BE2C (cell line): ENCODE measurements around the gene ARF1. TPM values are rescaled to one million over a fixed set of nuclear protein-coding genes. Genes with fewer than 3 reads are reported as not detected.

ENCODE experiments used
- DNase-seq: peaks from one replicate; pipeline ENCODE4 v3.0.0-alpha.2; 2020
- H3K27me3 ChIP-seq: fragments of 250-450 bp; sonication (Bioruptor Pico); 2 replicates; pipeline ENCODE4 v1.5.1; 2020; ENCODE audit warnings: mild to moderate bottlenecking
- H3K36me3 ChIP-seq: fragments of 250-450 bp; sonication (Bioruptor Pico); 2 replicates; pipeline ENCODE4 v1.5.1; 2020; ENCODE audit warnings: mild to moderate bottlenecking
- H3K4me1 ChIP-seq: fragments of 250-450 bp; sonication (Bioruptor Pico); 2 replicates; pipeline ENCODE4 v1.5.1; 2020
- H3K4me3 ChIP-seq: 2 replicates; pipeline ENCODE4 v1.5.1; 2011; ENCODE audit warnings: low read depth, low read length
- H3K9me3 ChIP-seq: fragments of 250-450 bp; sonication (Bioruptor Pico); 2 replicates; pipeline ENCODE4 v1.5.1; 2020
- polyA plus RNA-seq: library from polyadenylated mRNA; unstranded; fragments of >200 nt; gene quantifications from one replicate; pipeline ENCODE4 v1.2.1, GENCODE V29; 2012; ENCODE audit warnings: low read depth, missing spikeins; ENCODE audit not compliant: insufficient read length, insufficient read depth
- TF ChIP-seq, protein P1 (sequence below): IDR thresholded peaks from 2 replicates; pipeline ENCODE4 v1.5.1; 2012; ENCODE audit warnings: mild to moderate bottlenecking, low read depth, low read length

The ARF1 gene
- polyA plus RNA-seq: 1,294 TPM

DNA sequence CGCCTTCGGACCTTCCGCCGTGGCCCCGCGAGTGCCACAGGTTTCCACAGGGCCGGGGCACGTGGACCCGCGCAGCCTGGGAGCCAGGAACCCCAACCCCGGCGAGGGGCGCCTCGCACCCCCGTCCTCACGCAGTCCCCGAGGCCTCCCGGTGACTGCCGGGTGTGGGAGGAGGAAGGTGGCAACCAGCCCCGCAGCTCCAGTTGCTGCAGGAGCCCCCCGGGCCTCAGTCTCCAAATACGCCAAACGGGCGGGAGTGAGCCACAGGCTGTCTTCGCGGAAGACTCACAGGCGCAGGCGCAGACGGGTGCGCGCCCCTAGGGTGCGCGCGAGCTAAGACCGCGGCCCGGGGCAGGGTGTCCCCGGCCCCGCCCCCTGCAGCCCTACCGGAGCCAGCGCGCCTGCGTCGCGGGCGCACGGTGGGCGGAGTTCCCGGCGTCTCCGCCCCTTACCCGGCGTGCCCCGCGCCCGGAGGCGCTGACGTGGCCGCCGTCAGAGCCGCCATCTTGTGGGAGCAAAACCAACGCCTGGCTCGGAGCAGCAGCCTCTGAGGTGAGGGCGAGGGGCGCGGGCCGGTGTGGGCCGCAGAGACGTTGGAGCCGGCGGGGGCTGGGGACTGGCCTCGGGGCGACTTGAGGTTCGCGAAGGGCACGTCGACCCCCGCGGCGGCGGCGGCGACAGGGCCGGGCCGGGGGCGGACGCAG lies at the start of gene ARF1:
ARF1 (plus strand) TSS at position 495 of the 704 bp plus-strand sequence. CDS start 14,407 bp downstream, outside the sequence.
- TF ChIP-seq, protein P1, sequence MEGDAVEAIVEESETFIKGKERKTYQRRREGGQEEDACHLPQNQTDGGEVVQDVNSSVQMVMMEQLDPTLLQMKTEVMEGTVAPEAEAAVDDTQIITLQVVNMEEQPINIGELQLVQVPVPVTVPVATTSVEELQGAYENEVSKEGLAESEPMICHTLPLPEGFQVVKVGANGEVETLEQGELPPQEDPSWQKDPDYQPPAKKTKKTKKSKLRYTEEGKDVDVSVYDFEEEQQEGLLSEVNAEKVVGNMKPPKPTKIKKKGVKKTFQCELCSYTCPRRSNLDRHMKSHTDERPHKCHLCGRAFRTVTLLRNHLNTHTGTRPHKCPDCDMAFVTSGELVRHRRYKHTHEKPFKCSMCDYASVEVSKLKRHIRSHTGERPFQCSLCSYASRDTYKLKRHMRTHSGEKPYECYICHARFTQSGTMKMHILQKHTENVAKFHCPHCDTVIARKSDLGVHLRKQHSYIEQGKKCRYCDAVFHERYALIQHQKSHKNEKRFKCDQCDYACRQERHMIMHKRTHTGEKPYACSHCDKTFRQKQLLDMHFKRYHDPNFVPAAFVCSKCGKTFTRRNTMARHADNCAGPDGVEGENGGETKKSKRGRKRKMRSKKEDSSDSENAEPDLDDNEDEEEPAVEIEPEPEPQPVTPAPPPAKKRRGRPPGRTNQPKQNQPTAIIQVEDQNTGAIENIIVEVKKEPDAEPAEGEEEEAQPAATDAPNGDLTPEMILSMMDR: no peak

DNA sequence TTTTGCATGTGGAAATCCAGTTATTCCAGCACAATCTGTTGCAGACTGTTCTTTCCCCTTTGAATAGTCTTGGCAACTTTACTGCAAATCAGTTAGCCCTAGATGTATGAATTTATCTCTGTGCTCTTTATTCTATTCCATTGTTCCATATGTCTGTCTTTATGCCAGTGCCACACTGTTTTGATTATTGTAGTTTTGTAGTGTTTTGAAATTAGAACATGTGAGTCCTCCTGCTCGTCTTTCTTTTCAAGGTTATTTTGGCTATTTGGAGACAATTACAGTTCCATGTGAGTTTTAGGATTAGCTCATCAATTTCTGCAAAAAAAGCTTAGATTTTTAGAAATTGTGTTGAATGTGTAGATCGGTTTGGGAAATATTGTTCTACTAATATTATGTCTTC lies 49.1 kb upstream of the ARF1 start:
- no peaks in the 10 kb centered on the region for H3K36me3 ChIP-seq
- no peaks in the 10 kb centered on the region for H3K9me3 ChIP-seq
- TF ChIP-seq, protein P1: no peak
- no peaks in the 10 kb centered on the region for H3K4me1 ChIP-seq
- no peak overlapping the region for H3K4me3 ChIP-seq
- DNase-seq: no peak
- H3K27me3 ChIP-seq: no peaks in the 10 kb centered on the region

More for the DNA sequence above, at the start of gene ARF1:
- H3K9me3 ChIP-seq: no peaks in the 10 kb centered on the region
- peaks cover 6% of the 10 kb centered on the region for H3K4me1 ChIP-seq
- H3K4me3 ChIP-seq: peak within 1 kb of the TSS; percentile 92
- no peaks in the 10 kb centered on the region for H3K27me3 ChIP-seq
- DNase-seq: peak; percentile 95
- H3K36me3 ChIP-seq: peaks cover 32% of the 10 kb centered on the region

DNA sequence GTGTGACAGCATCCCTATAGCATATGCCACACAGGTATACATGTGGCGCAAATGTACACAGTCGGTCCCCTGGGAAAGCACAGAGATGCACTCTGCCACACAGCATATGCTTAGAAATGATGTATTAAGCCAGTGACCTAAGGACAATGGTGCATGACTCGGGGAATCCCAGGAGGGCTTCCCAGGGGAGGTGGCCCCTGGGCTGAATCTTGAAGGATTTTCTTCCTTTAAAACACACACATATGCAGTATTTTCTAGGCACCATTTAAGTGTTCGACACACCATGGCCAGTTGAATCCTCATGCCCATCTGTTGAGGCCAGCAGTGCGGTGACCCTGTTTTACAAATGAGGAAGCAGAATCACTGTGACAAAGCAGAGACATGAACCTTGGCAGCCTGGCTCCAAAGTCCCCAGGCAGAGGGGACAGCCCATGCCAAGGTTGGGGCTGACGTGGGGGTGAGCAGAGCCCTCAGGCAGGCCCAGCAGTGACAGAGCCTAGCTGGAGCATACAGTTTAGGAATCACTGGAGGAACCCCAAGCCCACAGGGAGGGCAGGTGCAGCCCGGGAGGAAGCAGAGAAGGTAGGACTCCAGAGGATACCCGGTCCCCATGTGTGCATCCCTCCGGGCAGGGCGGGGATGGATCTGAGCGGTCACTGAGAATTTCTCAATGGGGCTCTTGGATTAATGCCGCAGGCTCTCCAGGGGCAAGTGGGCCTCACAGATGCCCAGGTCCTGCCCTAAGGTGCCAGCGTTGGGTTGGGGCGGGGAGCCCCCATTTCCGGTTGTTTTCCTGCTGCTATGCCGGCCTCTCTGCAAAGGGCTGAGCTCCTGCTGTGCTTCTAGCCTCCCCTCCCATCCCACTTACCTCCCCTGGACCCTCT lies 47.3 kb upstream of the ARF1 start:
- no peaks in the 10 kb centered on the region for H3K9me3 ChIP-seq
- DNase-seq: no peak
- no peak overlapping the region for H3K4me3 ChIP-seq
- TF ChIP-seq, protein P1: no peak
- no peaks in the 10 kb centered on the region for H3K4me1 ChIP-seq
- no peaks in the 10 kb centered on the region for H3K36me3 ChIP-seq
- H3K27me3 ChIP-seq: no peaks in the 10 kb centered on the region

DNA sequence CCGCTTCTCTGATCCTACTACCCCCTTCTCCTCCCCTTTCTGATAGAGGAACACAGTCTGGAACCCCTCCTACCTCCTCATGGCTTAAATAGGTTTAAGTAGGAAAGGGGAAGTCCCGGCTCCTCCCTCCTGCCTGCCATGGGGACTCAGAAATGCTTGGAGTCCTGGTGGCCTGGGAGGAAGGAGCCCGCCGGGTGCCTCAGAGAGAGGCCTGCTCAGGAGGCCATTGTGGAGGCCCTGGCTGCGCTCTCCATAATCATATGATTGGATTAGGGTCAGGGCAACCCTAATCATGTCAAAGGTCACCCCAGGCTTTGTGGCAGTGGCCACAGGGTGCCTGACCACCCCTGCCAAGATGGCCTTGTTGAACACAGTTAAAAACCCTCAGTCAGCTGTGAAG lies 46.7 kb upstream of the ARF1 start:
- Histone ChIP-seq H3K4me1 (no peaks in the 10 kb centered on the region), H3K36me3 (no peaks in the 10 kb centered on the region), H3K4me3 (no peak overlapping the region), H3K9me3 (no peaks in the 10 kb centered on the region), H3K27me3 (no peaks in the 10 kb centered on the region)
- TF ChIP-seq, protein P1: no peak
- DNase-seq: no peak

DNA sequence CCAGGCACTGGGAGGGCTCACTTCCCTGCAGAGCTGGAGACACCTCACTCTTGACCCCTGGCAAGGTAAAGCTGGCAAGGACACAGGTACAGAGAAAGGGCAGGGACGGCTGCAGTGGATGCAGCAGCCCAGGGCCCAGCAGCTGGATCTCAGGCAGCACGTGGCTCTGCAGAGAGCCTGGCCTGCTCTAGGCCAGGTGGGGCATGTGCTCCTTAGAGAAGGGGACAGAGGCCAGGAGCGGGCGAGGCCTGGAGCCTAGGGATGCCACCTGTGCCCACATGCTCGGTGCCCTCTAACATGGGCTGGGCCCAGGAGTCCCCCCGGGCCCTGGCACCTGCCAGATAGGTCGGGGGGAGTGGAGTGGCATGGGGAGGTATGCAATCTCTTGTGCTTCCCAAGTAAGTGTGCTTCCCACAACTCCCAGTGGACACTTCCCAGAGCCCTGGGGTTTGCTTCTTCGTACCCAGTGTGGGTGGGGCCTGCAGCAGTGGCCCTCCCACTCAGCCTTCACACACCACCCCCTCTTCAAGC lies 45.7 kb upstream of the ARF1 start:
- H3K4me1 ChIP-seq: no peaks in the 10 kb centered on the region
- DNase-seq: no peak
- TF ChIP-seq, protein P1: no peak

More for the DNA sequence above, 45.7 kb upstream of the ARF1 start:
- H3K27me3 ChIP-seq: no peaks in the 10 kb centered on the region; the same call in 1 of the 2 replicates
- no peak overlapping the region for H3K4me3 ChIP-seq
- H3K36me3 ChIP-seq: no peaks in the 10 kb centered on the region
- no peaks in the 10 kb centered on the region for H3K9me3 ChIP-seq
